NOMO-1 (cell line): Measurements from ENCODE around the gene RUFY4.
A peak's percentile ranks its signal among the peaks of the same experiment; 100 is the strongest.
"Not testable (repeated sequence)": the region's sequence is repeated elsewhere in the genome, so short reads cannot be mapped to it uniquely, and the experiment has no call there.

Experiments used
- DNase-seq, 2 experiments: peaks; one replicate each; lab custom pipeline; 2025; ENCODE audit not compliant: unreplicated experiment in 2 of 2; lab: John Stamatoyannopoulos, UW

RUFY4 gene

GRCh38 chr2:218031261-218031660 lies 37.8 kb upstream of the RUFY4 start:
- DNase-seq = no peak

- no peak for DNase-seq
Measured at GRCh38 chr2:218031771-218032257, 37.2 kb upstream of the RUFY4 start.

DNA sequence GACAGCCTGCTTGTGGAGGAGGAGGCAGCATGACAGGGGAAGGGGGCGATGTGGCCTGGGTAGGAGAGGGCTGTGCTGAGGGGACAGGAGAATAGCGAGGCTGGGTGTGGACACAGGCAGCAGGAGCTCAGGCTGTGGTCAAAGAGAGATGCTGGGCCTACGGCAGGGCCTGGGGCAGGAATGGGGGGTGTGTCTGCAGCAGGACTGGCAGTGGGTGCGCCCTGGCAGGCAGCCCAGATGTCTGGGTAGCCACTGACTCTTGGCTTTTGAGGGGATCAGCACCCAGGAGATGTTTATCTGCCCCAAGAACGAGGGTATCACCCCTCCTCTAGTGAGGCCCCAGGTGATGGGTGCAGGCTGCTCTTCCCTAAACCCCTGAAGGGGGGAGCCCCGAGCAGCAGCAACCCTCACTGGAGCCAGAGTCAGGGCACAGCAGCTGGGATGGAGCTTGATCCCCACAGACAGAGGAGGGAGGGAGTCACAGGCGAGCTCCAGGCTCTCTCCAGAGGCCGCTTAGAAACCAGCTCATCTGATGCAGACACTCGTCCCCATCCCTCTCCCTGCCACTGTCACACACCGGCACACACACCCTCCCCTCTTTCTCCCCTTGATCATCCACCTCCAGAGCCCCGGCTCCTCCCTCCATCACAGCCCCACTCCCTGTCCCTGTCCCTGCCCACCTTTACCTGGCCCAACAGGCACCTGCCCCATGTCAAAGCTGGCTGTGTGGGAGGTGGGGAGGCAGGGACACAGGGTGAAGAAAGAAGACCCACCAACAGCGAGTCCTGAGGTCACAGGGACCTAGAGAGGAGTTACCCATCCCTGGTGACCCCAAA lies 36.5 kb upstream of the RUFY4 start:
- no peak for DNase-seq

- no peak for DNase-seq
Measured at GRCh38 chr2:218033208-218033589, 35.9 kb upstream of the RUFY4 start.

GRCh38 chr2:218033590-218034496 lies 35.2 kb upstream of the RUFY4 start:
- DNase-seq = peak; percentile 44 to 64

DNA sequence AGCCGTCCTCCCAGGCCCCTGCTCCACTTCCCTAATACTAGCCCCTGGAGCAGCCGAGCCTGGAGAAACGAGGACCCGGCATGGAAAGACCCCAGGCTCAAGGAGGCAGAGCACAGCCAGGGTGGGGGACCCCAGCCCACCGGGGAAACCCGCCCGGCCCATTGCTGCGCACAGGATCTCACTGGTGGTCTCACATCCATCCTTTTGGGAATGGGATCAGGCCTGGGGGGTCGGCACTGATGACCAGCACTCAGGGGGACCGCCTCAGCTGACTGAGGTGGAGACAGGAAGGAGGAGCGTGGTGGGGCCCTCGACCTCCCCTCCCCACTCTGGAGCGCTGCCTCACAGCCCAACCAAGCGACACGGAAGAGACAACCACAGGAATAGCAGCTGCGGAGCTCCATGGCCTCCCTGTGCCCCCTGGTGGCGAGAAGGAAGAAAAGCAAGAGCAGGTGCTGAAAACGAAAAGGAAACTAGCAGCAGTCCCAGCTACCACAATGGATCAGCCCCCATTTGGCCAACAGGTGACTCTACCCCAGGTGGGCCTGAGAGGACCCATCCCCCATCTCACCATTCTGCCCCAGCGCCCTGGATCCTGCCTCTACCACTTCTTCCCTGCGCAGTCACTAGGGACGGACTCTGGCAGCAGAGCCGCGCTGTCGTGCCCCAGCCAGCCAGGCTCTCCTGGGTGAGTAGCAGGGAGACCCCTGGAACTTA lies 34.4 kb upstream of the RUFY4 start:
- peak; percentile 70 to 89 for DNase-seq

GRCh38 chr2:218035463-218036100 lies 33.5 kb upstream of the RUFY4 start:
- no peak for DNase-seq

DNA sequence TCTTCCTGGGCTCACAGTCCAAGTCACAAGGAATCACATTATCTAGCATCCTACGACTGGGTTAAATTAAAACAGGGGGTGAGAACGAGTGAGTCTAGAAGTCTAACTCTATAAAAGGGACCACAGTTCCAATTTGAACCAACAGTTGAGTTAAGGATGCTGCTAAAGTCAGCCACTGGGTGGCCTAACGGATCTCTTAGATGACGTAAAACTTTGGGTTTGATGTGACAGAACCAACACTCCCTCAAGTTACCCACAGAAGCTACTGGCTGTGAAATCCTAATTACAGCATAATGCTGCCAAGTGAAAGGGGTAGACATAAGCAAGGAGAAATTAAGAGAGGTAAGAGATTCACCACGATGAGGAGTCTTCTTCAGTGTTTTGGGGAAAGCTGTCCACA lies 32.7 kb upstream of the RUFY4 start:
- DNase-seq = peak in 1 of 2 experiments; percentile 47

DNA sequence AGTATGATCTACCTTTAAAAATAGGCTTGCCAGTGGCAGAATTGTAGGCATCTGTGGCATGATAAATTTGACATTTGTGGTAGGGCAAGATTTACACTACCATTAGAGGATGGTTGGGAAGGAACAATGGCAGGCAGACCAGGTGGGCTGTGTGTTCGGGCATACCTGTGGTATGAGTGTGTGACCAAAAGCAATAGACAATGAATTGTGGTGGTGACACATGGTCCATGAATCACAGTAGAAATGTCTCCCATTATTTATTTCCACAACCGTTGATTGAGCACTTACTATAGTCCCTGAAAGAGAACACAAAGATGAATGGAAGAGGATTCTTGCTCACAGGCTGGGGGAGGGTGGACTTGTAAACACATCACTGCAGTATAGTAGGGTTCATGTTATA lies 29.9 kb upstream of the RUFY4 start:
- DNase-seq = no peak

DNA sequence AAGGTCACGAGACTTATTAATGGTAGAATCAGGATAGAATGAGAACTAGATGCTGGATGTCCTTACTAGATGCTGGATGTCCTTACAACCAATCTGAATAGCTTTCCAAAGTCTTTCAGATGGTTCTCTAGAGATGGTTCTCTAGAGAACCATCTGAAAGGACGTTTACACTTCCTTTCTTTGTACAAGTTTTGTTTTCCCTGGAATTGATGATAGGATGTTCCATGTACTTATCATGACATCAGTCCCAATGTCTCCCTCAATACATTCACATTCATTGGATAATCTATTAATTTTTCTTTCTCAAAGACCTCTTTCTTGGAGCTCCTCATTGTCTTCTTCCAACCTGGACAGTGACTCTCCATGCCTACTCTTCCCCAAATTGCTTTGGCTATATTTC lies 28.2 kb upstream of the RUFY4 start:
- DNase-seq = no peak

DNA sequence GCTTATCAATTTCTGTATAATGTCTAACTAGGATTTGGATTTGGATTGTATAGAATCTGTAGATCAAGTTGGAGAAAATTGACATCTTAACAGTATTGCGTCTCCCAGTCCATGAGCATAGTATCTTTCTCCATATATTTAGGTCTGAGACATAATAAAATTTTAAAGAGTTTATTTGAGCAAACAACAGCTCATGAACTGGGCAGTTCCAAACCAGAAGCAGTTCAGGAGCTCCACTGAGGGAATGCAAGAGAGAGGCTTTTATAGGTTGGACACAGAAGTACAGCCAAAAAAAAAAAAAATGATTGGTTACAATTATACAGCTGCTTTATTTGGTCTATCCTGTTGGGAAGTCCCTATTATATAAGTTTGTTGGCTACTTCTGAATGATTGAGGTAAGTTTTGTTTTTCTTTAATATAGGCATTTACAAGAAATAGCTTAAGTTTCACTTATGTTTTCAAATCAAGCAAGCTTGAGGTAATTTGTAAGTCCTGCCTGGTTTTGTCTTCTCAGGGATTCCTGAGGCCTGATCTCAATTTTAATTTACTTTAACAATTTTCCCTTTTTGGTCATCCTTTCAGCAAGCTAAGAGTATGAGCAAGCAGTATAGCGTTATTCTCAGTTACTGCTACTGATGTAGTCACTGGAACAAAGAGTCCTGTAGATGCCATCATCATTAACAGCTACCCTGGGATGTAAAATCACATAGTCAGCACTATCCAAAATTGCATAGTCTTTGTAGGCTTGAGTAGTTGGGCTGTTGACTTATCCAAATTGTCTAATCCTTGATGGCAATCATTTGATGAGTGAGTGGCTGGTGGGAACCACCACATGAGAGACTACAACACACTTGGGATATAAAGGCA lies 27.5 kb upstream of the RUFY4 start:
- DNase-seq = no peak

GRCh38 chr2:218043100-218043499 lies 26.0 kb upstream of the RUFY4 start:
- no peak for DNase-seq

- no peak for DNase-seq
Measured at GRCh38 chr2:218043701-218044109, 25.3 kb upstream of the RUFY4 start.

DNA sequence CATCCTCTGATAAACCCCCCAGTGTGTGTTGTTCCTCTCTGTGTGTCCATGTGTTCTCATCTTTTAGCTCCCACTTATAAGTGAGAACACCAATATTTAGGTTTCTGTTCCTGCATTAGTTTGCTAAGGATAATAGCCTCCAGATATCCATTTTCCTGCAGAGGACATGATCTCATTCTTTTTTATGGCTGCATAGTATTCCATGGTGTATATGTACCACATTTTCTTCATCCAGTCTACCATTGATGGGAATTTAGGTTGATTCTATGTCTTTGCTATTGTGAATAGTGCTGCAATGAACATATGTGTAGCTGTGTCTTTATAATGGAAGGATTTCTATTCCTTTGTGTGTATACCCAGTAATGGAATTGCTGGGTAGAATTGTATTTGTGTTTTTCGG lies 24.5 kb upstream of the RUFY4 start:
- not testable (repeated sequence) for DNase-seq

DNA sequence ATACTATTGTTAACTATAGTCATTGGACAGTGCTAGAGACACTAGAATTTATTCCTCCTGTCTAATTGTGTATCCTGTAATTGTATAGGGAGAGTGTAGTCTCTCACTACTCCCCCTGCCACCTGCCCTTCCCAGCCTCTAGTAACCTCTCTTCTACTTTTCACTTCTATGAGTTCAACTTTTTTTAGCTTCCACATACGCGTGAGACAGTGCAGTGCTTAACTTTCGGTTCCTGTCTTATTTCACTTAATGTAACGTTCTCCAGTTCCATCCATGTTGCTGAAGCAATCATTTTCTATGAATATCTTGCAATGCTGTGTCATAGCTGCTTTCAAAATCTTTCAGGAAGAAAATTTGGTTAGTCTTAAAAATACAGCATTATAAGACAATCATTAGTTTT lies 22.8 kb upstream of the RUFY4 start:
- DNase-seq = peak; percentile 81 to 99

GRCh38 chr2:218047536-218048225 lies 21.4 kb upstream of the RUFY4 start:
- DNase-seq = peak; percentile 77 to 94

DNA sequence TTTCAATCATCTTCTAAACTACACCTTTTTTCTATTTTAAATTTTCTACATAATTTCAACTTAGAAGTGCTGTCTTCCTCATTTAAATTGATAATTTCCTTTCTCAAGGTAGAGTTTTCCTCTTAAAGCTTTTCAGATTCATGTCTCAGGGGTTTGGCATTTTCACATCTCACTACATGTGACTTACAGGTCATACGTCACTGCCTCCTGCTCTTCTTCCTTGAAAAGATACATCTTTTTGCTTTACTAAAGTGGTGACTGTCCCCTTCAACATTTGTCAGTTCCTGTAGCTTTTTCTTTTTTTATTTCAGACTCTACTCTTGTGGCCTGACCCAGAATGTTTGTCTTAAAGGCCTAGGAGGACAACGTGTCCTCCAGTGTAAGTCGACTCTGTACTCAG lies 17.1 kb upstream of the RUFY4 start:
- DNase-seq = no peak

- no peak for DNase-seq
Measured at GRCh38 chr2:218059289-218059688, 9.8 kb upstream of the RUFY4 start.

- no peak for DNase-seq
Measured at GRCh38 chr2:218060118-218060517, 8.9 kb upstream of the RUFY4 start.
